GM23338 (cell line): ENCODE data around the gene BAK1. TPM values are rescaled to one million over a fixed set of nuclear protein-coding genes. Genes with fewer than 3 reads are reported as not detected.
"Not testable (repeated sequence)": the region's sequence is repeated elsewhere in the genome, so short reads cannot be mapped to it uniquely, and the experiment has no call there.

Source experiments
- ATAC-seq: fragments of 200-7000 bp; cut with Tn5 transposase; 3 replicates; pipeline ENCODE4 v1.9.1; 2020
- DNase-seq: peaks from one replicate; pipeline ENCODE4 v3.0.0-alpha.2; 2015; ENCODE audit warnings: low spot score
- H2AFZ ChIP-seq: fragments of 200-600 bp; sonication (generic); 2 replicates; pipeline ENCODE4 v1.8.0; 2016; ENCODE audit warnings: antibody characterized with exemption, mild to moderate bottlenecking, moderate library complexity
- H3F3A ChIP-seq: fragments of 200-600 bp; sonication (generic); replicated peaks from 2 replicates; pipeline ENCODE4 v1.8.0; 2017; ENCODE audit warnings: antibody characterized with exemption, mixed run types, low read depth
- H3K27ac ChIP-seq: fragments of 200-600 bp; sonication (generic); 2 replicates; pipeline ENCODE4 v1.6.1; 2016; ENCODE audit warnings: low read depth
- H3K27me3 ChIP-seq: fragments of 200-600 bp; sonication (generic); 2 replicates; pipeline ENCODE4 v1.8.0; 2016; ENCODE audit warnings: mild to moderate bottlenecking, mixed run types, moderate library complexity; ENCODE audit not compliant: insufficient read depth
- H3K36me3 ChIP-seq: fragments of 200-600 bp; sonication (generic); 2 replicates; pipeline ENCODE4 v1.8.0; 2016; ENCODE audit warnings: mild to moderate bottlenecking; ENCODE audit not compliant: insufficient read depth
- H3K4me1 ChIP-seq: fragments of 200-600 bp; sonication (generic); 2 replicates; pipeline ENCODE4 v1.8.0; 2016; ENCODE audit warnings: mild to moderate bottlenecking, moderate library complexity; ENCODE audit not compliant: insufficient read depth
- H3K4me2 ChIP-seq: fragments of 200-600 bp; sonication (generic); 2 replicates; pipeline ENCODE4 v1.7.1; 2017; ENCODE audit warnings: mixed run types
- H3K4me3 ChIP-seq: fragments of 200-600 bp; sonication (generic); 2 replicates; pipeline ENCODE4 v1.6.1; 2016; ENCODE audit warnings: mixed run types
- H3K79me2 ChIP-seq: fragments of 200-600 bp; sonication (generic); replicated peaks from 2 replicates; pipeline ENCODE4 v1.8.0; 2017; ENCODE audit warnings: mild to moderate bottlenecking; ENCODE audit not compliant: insufficient read depth
- H3K9me2 ChIP-seq: fragments of 200-600 bp; sonication (generic); 2 replicates; pipeline ENCODE4 v1.8.0; 2017; ENCODE audit not compliant: insufficient read depth
- H4K20me1 ChIP-seq: fragments of 200-600 bp; sonication (generic); replicated peaks from 2 replicates; pipeline ENCODE4 v1.8.0; 2017; ENCODE audit warnings: mild to moderate bottlenecking; ENCODE audit not compliant: insufficient read depth
- H3K27ac Mint-ChIP-seq: 2 replicates; pipeline ENCODE4 v1.8.0; 2020; ENCODE audit warnings: inconsistent platforms, mild to moderate bottlenecking, moderate library complexity, mixed read lengths
- H3K27me3 Mint-ChIP-seq: 3 replicates; pipeline ENCODE4 v1.8.0; 2022; ENCODE audit warnings: low read depth, mild to moderate bottlenecking, moderate library complexity, mixed read lengths, inconsistent platforms; ENCODE audit not compliant: insufficient read depth, poor library complexity
- H3K36me3 Mint-ChIP-seq: 3 replicates; pipeline ENCODE4 v1.8.0; 2021; ENCODE audit warnings: low read depth, mild to moderate bottlenecking, inconsistent platforms, moderate library complexity, mixed read lengths
- H3K4me1 Mint-ChIP-seq: 3 replicates; pipeline ENCODE4 v1.8.0; 2020; ENCODE audit warnings: mild to moderate bottlenecking, inconsistent platforms, mixed read lengths
- H3K4me3 Mint-ChIP-seq: 3 replicates; pipeline ENCODE4 v1.8.0; 2021; ENCODE audit warnings: moderate library complexity, mild to moderate bottlenecking, inconsistent platforms, mixed read lengths
- H3K9me3 Mint-ChIP-seq: 3 replicates; pipeline ENCODE4 v1.8.0; 2020; ENCODE audit warnings: moderate library complexity, mild to moderate bottlenecking, inconsistent platforms, mixed read lengths
- EZH2 ChIP-seq: fragments of 200-600 bp; sonication (generic); IDR thresholded peaks from one replicate; pipeline ENCODE4 v1.8.0; 2017; ENCODE audit warnings: antibody characterized with exemption, mild to moderate bottlenecking, low read depth; ENCODE audit not compliant: unreplicated experiment
- EZH2phosphoT487 ChIP-seq: fragments of 200-600 bp; sonication (generic); IDR thresholded peaks from one replicate; pipeline ENCODE4 v1.8.1; 2018; ENCODE audit warnings: antibody characterized with exemption; ENCODE audit not compliant: unreplicated experiment
- ZNF114 ChIP-seq: fragments of 250-450 bp; sonication (Bioruptor Pico); IDR thresholded peaks from 2 replicates; pipeline ENCODE4 v1.5.0; 2020; ENCODE audit warnings: mild to moderate bottlenecking, moderate library complexity
- polyA plus RNA-seq: library from polyadenylated mRNA; unstranded; fragments of >200 nt; fragmentation: Nextera tagmentation; extraction: Ambion mirVana; gene quantifications from 2 replicates; pipeline ENCODE4 v1.2.1, GENCODE V29; 2016
- total RNA-seq: library from RNA; depleted of rRNA; stranded (reverse); fragments of >200 nt; shearing (Covaris generic); gene quantifications from 2 replicates; pipeline ENCODE4 v1.2.3, GENCODE V29; 2014
- TF ChIP-seq, protein P1 (sequence below), 2 experiments: fragments of 200-600 bp in 1 of 2; sonication (generic) in 1 of 2; conservative IDR thresholded peaks; 2 replicates each; pipeline versions ENCODE4 v1.5.1 to v1.6.1; 2016 to 2017; ENCODE audit warnings: antibody characterized with exemption in 2 of 2, low read depth in 2 of 2, mild to moderate bottlenecking in 2 of 2, moderate library complexity in 1 of 2
- TF ChIP-seq, protein P2 (sequence below): fragments of 250-450 bp; sonication (Bioruptor Pico); IDR thresholded peaks from 2 replicates; pipeline ENCODE4 v1.5.0; 2020; ENCODE audit warnings: mild to moderate bottlenecking, moderate library complexity
- TF ChIP-seq, protein P3 (sequence below): IDR thresholded peaks from 2 replicates; pipeline ENCODE4 v1.6.1; 2016; ENCODE audit warnings: antibody characterized with exemption
- TF ChIP-seq, protein P4 (sequence below): IDR thresholded peaks from one replicate; pipeline ENCODE4 v1.6.1; 2018; ENCODE audit warnings: antibody characterized with exemption; ENCODE audit not compliant: unreplicated experiment

BAK1 gene
- total and polyA plus RNA-seq, 2 experiments from 2014 or later, result 22.2 to 45.0 TPM

DNA sequence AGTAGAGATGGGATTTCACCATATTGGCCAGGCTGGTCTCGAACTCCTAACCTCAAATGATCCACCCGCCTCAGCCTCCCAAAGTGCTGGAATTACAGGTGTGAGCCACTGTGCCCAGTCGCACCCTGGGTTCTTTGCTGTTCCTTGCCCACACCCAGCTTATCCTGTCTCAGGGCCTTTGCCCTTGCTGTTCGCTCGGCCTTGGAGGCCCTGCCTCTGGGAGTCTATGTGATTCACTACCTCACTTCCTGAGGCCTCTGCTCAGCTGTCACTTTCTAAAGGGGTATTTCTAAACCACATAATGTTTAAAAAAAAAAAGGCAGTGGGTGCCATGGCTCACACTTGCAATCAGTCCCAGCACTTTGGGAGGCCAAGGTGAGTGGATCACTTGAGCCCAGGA, 16.8 kb upstream of the BAK1 start:
- H3K9me2 ChIP-seq, ATAC-seq, H3F3A ChIP-seq, H3K4me3 Mint-ChIP-seq, H3K79me2 ChIP-seq, H3K9me3 Mint-ChIP-seq, H3K4me1 ChIP-seq, DNase-seq, H3K4me2 ChIP-seq, H3K36me3 Mint-ChIP-seq, H3K4me3 ChIP-seq, H4K20me1 ChIP-seq, H3K27me3 ChIP-seq, H3K27ac ChIP-seq, H2AFZ ChIP-seq, H3K27ac Mint-ChIP-seq, H3K36me3 ChIP-seq: not testable (repeated sequence)
- peaks cover 20% of the 10 kb centered on the region for H3K4me1 Mint-ChIP-seq
- H3K27me3 Mint-ChIP-seq, result peaks cover 15% of the 10 kb centered on the region

DNA sequence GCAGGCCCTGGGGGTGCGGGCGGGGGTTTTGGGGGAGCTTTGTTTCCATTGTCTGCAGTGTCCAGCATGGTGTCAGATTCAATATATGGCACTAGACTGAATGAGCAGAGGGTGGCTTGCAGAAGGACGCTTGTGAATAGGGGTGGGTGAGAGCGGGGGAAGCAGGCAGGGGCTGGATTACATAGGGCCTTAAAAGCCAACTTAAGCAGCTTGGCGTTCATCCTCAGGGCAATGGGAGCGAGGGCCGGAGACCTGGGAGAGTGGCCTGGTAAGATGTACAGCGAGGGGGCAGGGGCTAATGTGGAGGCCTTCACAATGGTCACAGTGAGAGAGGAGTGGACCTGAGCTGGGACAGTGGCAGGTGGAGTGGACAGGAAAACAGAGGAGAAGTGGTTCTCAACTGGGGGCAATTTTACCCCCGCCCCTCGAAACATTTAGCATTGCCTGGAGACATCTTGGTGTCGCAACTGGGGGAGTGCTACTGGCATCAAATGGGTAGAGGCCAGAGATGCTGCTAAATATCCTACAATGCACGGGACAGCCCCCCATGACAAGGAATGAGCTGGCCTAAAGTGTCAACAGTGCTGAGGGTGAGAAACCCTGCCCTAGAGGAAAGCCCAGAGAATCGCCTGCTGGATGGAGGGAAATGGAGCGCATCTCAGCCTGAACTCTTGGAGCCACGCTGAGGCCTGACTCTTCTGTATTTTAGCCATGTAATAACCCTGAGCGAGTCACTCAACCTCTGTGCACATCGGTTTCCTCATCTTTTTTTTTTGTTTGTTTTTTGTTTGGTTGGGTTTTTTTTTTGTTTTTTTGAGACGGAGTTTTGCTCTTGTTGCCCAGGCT, 15.1 kb upstream of the BAK1 start:
- H3K79me2 ChIP-seq, result no peaks in the 10 kb centered on the region
- peaks cover 15% of the 10 kb centered on the region; the same call in 1 of the 2 replicates for H3K4me1 ChIP-seq
- Mint-ChIP-seq H3K36me3 (no peaks in the 10 kb centered on the region), H3K9me3 (peaks cover 4% of the 10 kb centered on the region; the same call in 2 of the 3 replicates), H3K27ac (no peak overlapping the region), H3K4me3 (no peak overlapping the region), H3K27me3 (peaks cover 25% of the 10 kb centered on the region), H3K4me1 (peaks cover 28% of the 10 kb centered on the region)
- no peaks in the 10 kb centered on the region; the same call in 1 of the 2 replicates for H3F3A ChIP-seq
- H3K4me2 ChIP-seq, result no peak overlapping the region
- H4K20me1 ChIP-seq, result no peaks in the 10 kb centered on the region
- H3K9me2 ChIP-seq, result no peaks in the 10 kb centered on the region
- H3K36me3 ChIP-seq, result no peaks in the 10 kb centered on the region
- H2AFZ ChIP-seq, result no peak overlapping the region
- no peak for DNase-seq
- no peak for ATAC-seq
- no peak overlapping the region for H3K4me3 ChIP-seq
- H3K27ac ChIP-seq, result no peak overlapping the region
- H3K27me3 ChIP-seq, result peaks cover 8% of the 10 kb centered on the region; the same call in 1 of the 2 replicates
- TF ChIP-seq, protein P1, sequence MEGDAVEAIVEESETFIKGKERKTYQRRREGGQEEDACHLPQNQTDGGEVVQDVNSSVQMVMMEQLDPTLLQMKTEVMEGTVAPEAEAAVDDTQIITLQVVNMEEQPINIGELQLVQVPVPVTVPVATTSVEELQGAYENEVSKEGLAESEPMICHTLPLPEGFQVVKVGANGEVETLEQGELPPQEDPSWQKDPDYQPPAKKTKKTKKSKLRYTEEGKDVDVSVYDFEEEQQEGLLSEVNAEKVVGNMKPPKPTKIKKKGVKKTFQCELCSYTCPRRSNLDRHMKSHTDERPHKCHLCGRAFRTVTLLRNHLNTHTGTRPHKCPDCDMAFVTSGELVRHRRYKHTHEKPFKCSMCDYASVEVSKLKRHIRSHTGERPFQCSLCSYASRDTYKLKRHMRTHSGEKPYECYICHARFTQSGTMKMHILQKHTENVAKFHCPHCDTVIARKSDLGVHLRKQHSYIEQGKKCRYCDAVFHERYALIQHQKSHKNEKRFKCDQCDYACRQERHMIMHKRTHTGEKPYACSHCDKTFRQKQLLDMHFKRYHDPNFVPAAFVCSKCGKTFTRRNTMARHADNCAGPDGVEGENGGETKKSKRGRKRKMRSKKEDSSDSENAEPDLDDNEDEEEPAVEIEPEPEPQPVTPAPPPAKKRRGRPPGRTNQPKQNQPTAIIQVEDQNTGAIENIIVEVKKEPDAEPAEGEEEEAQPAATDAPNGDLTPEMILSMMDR (conservative IDR thresholded peaks at IDR 0.05; ENCODE audit: low read depth in 2 of 2), result no peak
- TF ChIP-seq EZH2, result no peak
- no peak for TF ChIP-seq ZNF114
- TF ChIP-seq, protein P2, sequence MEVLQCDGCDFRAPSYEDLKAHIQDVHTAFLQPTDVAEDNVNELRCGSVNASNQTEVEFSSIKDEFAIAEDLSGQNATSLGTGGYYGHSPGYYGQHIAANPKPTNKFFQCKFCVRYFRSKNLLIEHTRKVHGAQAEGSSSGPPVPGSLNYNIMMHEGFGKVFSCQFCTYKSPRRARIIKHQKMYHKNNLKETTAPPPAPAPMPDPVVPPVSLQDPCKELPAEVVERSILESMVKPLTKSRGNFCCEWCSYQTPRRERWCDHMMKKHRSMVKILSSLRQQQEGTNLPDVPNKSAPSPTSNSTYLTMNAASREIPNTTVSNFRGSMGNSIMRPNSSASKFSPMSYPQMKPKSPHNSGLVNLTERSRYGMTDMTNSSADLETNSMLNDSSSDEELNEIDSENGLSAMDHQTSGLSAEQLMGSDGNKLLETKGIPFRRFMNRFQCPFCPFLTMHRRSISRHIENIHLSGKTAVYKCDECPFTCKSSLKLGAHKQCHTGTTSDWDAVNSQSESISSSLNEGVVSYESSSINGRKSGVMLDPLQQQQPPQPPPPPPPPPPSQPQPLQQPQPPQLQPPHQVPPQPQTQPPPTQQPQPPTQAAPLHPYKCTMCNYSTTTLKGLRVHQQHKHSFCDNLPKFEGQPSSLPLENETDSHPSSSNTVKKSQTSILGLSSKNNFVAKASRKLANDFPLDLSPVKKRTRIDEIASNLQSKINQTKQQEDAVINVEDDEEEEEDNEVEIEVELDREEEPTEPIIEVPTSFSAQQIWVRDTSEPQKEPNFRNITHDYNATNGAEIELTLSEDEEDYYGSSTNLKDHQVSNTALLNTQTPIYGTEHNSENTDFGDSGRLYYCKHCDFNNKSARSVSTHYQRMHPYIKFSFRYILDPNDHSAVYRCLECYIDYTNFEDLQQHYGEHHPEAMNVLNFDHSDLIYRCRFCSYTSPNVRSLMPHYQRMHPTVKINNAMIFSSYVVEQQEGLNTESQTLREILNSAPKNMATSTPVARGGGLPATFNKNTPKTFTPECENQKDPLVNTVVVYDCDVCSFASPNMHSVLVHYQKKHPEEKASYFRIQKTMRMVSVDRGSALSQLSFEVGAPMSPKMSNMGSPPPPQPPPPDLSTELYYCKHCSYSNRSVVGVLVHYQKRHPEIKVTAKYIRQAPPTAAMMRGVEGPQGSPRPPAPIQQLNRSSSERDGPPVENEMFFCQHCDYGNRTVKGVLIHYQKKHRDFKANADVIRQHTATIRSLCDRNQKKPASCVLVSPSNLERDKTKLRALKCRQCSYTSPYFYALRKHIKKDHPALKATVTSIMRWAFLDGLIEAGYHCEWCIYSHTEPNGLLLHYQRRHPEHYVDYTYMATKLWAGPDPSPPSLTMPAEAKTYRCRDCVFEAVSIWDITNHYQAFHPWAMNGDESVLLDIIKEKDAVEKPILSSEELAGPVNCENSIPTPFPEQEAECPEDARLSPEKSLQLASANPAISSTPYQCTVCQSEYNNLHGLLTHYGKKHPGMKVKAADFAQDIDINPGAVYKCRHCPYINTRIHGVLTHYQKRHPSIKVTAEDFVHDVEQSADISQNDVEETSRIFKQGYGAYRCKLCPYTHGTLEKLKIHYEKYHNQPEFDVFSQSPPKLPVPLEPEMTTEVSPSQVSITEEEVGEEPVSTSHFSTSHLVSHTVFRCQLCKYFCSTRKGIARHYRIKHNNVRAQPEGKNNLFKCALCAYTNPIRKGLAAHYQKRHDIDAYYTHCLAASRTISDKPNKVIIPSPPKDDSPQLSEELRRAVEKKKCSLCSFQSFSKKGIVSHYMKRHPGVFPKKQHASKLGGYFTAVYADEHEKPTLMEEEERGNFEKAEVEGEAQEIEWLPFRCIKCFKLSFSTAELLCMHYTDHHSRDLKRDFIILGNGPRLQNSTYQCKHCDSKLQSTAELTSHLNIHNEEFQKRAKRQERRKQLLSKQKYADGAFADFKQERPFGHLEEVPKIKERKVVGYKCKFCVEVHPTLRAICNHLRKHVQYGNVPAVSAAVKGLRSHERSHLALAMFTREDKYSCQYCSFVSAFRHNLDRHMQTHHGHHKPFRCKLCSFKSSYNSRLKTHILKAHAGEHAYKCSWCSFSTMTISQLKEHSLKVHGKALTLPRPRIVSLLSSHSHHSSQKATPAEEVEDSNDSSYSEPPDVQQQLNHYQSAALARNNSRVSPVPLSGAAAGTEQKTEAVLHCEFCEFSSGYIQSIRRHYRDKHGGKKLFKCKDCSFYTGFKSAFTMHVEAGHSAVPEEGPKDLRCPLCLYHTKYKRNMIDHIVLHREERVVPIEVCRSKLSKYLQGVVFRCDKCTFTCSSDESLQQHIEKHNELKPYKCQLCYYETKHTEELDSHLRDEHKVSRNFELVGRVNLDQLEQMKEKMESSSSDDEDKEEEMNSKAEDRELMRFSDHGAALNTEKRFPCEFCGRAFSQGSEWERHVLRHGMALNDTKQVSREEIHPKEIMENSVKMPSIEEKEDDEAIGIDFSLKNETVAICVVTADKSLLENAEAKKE, result no peak
- TF ChIP-seq, protein P3, sequence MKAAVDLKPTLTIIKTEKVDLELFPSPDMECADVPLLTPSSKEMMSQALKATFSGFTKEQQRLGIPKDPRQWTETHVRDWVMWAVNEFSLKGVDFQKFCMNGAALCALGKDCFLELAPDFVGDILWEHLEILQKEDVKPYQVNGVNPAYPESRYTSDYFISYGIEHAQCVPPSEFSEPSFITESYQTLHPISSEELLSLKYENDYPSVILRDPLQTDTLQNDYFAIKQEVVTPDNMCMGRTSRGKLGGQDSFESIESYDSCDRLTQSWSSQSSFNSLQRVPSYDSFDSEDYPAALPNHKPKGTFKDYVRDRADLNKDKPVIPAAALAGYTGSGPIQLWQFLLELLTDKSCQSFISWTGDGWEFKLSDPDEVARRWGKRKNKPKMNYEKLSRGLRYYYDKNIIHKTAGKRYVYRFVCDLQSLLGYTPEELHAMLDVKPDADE, result no peak
- TF ChIP-seq, protein P4, sequence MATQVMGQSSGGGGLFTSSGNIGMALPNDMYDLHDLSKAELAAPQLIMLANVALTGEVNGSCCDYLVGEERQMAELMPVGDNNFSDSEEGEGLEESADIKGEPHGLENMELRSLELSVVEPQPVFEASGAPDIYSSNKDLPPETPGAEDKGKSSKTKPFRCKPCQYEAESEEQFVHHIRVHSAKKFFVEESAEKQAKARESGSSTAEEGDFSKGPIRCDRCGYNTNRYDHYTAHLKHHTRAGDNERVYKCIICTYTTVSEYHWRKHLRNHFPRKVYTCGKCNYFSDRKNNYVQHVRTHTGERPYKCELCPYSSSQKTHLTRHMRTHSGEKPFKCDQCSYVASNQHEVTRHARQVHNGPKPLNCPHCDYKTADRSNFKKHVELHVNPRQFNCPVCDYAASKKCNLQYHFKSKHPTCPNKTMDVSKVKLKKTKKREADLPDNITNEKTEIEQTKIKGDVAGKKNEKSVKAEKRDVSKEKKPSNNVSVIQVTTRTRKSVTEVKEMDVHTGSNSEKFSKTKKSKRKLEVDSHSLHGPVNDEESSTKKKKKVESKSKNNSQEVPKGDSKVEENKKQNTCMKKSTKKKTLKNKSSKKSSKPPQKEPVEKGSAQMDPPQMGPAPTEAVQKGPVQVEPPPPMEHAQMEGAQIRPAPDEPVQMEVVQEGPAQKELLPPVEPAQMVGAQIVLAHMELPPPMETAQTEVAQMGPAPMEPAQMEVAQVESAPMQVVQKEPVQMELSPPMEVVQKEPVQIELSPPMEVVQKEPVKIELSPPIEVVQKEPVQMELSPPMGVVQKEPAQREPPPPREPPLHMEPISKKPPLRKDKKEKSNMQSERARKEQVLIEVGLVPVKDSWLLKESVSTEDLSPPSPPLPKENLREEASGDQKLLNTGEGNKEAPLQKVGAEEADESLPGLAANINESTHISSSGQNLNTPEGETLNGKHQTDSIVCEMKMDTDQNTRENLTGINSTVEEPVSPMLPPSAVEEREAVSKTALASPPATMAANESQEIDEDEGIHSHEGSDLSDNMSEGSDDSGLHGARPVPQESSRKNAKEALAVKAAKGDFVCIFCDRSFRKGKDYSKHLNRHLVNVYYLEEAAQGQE, result no peak
- no peak for TF ChIP-seq EZH2phosphoT487
